NCI-H2029 (cell line): ENCODE results near the gene GAP43.
"Not testable (repeated sequence)": the region's sequence is repeated elsewhere in the genome, so short reads cannot be mapped to it uniquely, and the experiment has no call there.

Source experiments
- DNase-seq: peaks from one replicate; lab custom pipeline; 2025; lab: John Stamatoyannopoulos, UW

The GAP43 gene

DNA sequence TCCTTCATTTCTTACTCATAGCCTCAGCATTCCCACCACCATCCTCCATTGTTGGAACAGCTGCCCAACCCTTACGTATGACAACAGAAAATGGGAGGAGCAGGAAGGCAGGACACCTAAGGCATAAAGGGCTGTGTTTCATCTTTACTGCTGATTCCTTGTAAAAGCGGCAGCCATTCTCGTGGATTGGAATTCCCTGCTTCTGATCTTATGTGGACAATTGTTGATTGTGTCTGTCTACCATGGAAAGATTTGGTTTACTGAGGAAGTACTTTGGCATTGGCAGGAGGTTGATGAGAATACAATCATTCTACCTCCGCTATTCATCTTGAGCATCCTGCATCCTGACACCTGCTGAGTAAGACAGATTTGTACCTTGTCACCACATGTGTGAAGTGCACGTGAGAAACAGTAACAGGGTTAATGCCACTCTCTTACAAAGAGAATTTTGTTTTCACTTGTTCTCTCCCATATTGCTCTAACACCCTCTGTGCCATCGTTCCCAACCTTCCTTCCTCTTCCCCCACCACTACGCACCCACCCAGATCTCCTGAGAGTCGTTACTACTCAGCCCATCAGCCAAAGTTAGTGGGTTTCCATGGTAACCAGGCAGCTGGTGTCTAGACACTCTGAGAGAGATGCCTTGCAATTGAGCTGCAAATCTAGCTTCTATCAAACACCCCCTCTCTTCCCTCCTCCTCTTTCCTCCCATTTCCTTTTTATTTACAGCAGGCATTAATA lies 75.7 kb downstream of the GAP43 start:
- no peak for DNase-seq

DNA sequence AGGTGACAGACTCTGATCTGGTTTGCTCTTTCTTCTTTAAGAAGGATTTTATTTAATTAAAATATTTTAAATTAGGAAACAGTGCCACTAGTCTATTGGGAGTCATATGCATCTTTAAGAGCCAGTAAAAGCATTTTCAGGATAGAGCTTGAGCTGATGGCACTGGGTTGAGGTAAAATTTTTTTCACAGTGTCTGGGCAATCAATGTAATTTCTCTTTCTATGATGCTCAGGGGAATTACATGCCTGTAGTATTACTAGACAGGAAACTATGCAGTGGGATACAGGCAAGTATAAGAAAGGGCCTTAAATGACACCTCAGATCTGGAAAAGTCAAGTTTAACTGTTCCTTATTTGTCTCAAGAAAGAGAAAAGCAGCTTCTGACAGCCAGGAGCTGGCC lies 76.4 kb downstream of the GAP43 start:
- DNase-seq, result no peak

DNA sequence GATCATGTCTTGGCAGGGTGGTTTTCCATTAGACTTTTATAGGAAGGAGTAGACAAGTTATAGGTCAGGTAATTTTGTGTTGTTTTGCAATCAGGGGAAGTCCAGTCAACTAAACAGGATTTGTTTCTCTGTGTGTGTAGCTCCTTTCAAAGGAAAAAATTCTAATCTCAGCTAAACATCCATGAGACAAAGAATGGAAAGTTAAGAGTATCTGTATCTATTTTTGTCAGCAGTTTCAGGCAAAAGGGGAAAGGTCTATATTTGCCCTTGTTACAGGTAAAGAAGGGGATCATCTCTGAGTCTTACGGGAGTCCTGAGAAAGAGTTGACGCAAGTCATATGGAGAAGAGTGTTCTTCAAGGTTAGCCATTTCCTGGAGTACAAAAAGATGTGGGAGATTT lies 79.3 kb downstream of the GAP43 start:
- DNase-seq, result no peak

DNA sequence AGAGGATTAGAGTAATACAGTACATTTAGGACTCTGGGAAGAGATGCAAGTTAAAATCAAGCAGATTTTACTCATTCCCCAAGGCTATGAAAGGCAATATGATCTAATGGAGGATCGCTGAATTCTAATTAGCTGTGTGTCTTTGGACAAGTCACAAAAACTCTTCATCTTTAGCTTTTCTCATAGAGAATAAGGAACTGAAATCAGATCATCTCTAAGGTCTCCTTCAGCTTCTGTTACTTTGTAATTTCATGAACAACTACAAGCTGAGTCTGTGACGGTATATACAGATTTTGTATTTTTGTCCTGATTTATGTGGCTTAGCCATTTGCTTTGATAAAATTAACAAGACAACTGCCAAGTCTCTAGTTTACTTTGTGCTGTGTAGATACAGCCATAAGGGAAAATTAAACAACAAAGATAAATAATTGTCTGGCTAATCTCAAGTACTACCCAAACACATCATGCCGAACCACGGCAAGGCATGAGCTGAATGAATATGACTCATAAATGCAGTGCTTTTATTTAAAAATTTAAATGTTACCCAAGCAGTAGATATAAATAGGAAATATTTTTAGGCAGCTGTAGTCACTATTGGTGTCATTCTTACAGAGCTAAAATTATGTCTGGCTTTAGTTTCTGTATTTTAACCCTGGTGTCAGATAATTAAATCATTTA lies 81.5 kb downstream of the GAP43 start:
- no peak for DNase-seq

DNA sequence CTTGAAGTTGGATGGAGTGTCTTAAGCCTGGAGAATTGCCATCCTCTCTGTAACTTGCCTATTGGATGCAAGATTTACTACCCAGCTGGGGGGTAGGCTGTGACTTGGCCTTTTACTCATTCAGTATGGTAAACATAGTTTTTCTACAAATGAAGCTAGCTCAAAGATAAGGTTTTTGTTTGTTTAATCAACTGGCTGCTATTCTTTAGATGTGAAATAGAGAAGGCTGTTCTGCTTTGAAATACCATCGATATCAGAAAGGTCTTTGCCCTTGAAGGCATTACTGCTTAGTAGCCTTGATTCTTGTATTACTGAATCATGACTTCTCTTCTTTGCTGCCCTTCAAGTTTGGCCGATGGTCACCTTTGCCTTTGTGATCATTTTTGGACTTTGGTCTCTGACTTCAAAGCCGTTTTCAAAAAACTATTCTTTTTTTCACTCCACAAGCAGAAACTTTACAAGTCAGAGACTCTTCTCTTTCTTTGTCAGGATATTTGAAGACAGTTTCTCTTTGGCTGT lies 83.1 kb downstream of the GAP43 start:
- DNase-seq, result no peak

DNA sequence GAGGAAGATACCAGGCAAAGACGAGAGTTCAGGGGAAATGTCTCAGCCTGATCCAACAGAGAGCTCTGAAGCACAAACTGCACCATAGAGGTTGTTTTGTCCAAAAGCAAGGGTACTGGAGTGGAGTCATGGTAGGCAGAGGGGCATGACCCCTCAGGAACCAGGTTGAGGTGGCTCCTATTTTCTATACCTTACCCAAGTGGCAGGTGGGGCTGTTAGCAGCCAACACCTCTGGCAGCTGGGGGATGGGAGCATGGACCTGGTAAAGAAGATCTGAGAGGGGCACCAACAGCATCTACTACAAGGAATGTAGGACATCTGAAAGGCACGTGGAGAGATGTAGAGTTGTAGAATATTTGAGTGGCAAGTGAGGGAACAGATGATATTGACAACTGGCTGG lies 85.2 kb downstream of the GAP43 start:
- no peak for DNase-seq

DNA sequence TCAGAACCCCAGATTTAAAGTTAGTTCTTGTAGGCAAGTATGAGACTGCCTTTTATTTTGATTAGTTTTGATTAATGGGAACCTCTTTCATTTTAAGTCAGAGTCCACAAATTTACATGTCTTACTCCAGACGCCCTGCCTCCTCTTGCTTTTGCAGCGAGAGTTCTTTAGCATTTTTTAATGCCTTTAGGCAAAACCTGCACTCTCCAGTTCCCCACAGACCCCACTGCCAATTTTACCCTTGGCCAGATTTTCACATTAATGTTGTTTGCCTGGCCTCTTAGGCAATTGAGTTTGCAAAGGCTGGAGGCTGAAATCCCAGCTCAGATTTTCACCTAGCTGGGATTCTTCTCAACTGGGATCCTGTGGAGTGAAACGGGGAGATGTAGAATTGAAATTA lies 85.8 kb downstream of the GAP43 start:
- no peak for DNase-seq

DNA sequence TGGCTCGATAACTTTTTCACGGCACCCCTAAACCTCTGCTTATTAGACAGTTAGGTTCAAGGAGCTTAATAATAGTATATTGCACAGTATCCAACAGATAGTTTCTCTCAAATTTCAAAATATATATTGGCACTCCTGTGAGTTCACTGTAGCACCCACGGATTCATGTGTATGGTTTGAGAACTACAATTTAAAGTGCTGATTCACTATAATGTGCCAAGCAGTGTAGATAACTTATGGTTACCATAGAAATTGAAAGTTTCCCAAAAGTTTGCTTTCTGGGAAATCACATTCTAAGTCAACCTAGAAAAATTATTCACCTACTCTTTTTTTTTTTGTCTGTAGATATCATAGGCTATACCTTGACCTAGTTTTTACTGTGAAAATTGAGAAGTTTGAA lies 86.6 kb downstream of the GAP43 start:
- DNase-seq, result no peak

DNA sequence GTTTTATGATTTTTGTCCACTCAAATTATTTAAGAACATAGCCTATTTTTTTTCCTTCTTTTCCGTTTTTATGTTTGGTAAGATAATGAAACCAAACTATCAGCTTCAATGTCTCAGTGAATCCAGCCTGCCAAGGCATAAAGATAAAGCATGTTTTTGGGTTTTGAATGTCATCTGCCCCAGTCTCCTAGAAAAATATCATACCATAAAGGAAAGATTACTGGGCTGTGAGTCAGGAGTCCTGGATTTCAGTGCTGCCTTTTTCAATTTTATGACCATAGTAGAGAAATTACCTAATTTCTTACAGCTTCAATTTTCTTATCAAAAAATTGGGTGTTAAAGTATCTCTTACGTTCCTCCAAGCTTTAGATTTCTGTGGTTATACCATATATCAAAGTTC lies 87.5 kb downstream of the GAP43 start:
- no peak for DNase-seq

DNA sequence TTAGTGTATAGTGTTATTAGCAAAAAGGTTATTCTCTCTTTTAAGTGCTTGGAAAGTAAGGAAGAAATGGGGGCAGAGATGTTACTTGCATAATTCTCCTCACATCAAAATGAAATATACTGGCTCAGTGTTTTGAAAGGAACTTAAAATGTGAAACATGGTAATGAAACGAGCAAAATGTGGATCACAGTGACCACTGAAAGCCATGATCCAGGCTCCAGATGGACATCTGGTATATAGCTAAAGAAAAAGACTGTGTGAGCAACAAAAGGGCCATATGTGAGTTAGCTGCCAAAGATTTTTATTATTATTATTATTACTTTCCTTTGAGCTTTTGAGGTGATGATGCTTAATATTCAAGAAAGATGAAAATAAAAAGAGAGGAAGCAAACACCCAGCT lies 89.6 kb downstream of the GAP43 start:
- no peak for DNase-seq

DNA sequence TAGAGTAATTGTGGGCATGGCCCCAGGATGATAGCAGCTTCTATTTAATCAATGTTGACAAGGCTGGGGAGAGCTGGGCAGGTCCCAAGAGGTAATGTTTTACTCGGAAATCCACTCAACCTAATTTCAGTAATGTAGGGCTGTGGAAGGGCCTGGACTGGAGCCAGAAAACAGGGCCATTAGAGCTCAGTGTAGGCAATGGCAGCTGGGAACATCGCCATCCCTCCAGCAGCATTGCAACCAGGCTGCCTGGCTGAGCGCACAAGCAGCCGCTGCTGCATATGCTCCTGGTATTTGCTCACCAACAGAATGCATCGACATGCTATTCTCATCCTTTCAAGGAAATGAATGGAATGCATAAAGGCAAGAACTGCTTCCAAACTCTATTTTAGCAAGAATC lies 90.0 kb downstream of the GAP43 start:
- DNase-seq, result peak; percentile 72

DNA sequence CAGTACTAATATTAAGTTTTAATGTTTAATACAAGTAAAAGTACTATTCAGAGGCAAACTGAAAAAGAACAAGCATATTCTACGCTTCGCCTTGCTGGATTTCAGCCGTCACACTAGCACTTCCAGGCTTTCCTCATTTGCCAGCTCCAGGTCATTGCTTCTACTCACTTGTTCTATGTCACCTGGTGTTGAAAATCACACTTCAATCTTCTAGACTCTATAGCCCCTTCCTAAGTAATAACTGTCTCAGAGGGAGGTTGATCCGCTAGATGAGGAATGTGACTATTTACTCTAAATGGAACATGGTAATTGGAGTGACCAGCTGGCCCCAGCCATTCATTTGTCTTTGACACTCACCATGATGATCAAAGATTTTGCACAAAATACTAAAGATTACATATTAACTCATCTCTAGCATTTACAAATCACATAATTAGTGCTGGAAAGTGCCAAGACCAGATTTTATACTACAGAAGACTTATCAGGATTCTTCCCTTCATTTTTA lies 92.0 kb downstream of the GAP43 start:
- DNase-seq, result no peak

DNA sequence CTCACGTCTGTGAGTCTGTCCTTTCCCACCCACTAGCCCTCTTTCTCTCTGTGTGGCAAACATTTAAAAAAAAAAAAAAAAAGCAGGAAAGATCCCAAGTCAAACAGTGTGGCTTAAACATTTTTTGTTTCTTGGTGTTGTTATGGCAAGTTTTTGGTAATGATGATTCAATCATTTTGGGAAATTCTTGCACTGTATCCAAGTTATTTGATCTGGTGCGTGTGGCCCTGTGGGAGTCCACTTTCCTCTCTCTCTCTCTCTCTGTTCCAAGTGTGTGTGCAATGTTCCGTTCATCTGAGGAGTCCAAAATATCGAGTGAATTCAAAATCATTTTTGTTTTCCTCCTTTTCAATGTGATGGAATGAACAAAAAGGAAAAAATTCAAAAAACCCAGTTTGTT lies 97.7 kb downstream of the GAP43 start:
- DNase-seq, result no peak

DNA sequence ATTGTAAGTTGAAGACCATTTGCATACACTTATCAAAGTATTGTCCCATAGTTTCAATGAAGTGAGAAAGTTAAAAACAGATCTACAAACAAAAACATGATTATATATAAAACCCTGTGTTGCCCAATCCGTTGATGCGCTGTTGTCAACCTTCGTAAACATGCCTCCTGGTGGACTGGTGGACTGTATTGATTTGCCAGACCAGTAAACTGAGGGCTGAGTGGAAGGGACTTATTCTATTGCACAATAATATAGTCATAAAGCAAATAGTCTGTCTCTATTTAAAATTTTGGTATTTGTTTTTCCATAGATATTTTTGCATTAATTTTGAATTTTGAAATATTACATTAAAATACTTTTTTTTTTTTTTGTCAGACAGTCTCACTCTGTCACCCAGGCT lies 102.5 kb downstream of the GAP43 start:
- no peak for DNase-seq

DNA sequence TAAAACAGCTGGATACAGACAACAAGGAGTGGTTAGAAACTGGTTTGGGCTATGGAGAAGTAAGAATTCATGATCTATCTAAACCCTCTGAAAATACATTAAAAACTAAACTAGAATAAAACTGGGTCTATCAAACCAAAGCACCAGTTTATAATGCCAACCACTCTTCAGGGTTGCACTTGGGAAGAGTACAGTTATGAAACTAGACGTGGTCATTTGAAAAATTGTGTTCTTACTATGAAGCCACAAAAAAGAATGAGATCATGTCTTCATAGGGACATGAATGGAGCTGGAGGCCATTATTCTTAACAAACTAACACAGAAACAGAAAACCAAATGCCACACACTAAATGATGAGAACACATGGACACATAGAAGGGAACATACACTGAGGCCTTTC lies 103.8 kb downstream of the GAP43 start:
- no peak for DNase-seq

DNA sequence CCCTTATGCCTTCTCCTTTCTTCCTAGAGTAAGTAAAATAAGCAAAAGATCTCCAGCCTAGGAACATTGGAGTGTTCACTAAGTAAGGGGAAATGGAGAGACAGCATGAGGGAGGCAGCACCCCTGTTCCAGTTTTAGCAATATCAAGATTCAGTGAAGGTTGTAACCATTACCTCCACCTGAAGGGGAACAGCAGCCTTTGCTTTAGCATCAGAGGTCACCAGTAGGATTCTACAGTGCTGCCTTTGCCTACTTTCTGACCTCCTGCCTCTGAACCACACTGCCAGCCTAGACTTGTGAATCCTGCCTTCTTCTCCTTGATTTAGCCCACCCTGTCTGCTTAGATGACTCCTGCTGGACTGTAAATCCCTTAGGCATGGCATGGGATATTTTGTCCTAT lies 104.7 kb downstream of the GAP43 start:
- DNase-seq, result no peak

DNA sequence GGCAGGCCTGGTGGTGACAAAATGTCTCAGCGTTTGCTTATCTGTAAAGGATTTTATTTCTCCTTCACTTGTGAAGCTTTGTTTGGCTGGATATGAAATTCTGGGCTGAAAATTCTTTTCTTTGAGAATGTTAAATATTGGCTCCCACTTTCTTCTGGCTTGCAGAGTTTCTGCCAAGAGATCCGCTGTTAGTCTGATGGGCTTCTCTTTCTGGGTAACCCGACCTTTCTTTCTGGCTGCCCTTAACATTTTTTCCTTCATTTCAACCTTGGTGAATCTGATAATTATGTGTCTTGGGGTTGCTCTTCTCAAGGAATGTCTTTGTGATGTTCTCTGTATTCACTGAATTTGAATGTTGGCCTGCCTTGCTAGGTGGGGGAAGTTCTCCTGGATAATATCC lies 113.0 kb downstream of the GAP43 start:
- DNase-seq, result not testable (repeated sequence)

DNA sequence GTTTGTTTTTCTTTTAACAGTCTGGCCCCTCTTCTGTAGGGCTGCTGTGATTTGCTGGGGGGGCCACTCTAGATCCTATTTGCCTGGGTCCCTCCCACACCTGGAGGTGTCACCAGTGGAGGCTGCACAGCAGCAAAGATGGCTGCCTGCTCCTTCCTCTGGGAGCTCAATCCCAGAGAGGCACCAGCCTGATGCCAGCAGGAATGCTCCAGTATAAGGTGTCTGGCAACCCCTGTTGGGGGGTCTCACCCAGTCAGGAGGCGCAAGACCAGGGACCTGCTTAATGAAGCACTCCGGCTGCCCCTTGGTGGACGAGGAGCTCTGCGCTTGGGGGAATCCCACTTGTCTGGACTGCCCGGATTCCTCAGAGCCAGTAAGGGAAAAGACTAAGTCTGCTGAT lies 118.3 kb downstream of the GAP43 start:
- no peak for DNase-seq

DNA sequence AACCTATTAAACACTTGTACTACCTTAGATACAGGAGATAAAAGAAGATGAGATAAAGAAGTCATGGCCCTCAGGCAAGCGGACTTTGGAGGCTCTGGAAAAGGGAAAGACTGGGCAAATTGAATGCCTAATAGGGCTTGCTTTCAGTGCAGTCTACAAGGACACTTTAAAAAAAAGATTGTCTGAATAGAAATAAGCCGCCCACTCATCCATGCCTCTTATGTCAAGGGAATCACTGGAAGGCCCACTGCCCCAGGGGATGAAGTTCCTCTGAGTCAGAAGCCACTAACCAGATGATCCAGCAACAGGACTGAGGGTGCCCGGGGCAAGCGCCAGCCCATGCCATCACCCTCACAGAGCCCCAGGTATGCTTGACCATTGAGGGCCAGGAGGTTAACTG lies 121.2 kb downstream of the GAP43 start:
- not testable (repeated sequence) for DNase-seq

DNA sequence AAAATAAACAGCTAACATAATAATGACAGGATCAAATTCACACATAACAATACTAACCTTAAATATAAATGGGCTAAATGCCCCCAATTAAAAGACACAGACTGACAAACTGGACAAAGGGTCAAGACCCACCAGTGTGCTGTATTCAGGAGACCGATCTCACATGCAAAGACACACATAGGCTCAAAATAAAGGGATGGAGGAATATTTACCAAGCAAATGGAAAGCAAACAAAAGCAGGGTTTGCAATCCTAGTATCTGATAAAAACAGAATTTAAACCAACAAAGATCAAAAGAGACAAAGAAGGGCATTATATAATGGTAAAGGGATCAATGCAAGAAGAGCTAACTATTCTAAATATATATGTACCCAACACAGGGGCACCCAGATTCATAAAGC lies 129.7 kb downstream of the GAP43 start:
- DNase-seq, result not testable (repeated sequence)

DNA sequence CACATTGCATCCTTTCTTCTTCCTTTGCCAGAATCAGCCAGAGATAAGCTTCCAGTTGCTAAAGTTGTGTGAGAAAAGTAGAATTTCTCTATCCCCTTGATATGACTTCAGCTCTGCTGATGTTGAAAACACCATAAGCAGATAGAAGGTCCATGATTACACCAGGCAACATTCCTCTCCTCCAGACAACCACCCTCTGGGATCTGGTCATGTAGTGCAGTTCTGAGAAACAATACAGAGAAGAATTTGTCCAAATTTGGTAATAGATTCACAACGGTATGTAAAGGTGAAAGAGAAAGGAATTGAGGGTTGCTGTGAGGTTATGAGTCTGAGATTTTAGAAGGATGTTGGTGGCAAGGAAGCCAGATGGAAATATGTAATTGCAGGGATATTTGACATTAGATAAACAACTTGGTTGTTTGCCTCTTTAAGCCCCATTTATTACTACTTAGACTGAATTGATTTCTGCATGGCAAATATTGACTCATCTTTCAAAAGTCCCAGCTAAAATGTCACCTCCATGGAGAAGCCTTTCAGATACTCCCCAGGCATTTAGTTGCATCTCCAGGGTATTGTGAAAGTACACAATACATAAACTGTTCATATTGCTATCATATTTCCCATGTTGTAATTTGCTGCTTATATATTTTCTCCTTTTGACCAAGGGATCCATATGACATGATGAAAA lies 134.9 kb downstream of the GAP43 start:
- DNase-seq, result peak; percentile 5

DNA sequence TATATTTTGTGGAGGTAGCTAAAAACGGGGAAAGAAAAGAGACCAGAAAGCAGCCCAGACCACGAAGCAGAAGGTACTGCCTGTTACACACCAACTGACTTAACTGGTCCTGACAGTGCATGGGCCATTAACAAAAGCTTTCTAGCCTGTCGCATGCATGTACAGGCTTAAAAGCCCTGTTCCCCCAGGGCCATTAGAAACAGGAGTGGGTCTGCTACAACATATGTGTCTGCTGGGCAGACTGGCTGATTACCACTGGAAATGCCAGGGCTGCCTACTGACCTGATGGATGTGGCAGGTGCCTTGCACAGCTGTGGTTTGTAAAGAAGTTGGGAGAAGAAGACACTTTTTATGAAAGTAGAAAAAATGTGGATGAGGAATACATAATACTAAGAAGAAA lies 137.4 kb downstream of the GAP43 start:
- DNase-seq, result no peak

DNA sequence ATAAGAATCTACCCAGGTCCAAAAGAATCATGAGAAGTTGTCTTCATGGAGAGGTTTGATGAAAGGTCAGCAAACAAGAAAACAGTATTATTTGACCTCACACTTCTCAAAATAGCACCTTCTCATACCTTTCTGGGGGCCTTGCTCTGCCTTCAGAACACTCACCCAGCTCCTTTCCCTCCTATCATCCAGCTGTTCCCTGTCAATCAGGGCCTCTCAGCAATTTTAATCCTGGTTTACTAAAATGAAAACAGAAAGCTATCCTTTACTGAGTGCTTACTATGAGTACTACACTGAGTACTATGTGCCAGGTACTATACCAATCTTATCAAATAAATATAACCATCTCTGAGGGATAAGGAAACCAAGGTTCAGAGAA lies 138.6 kb downstream of the GAP43 start:
- DNase-seq, result no peak
